B cell (primary cell): ENCODE data around the gene DOCK4. TPM values are rescaled to one million over a fixed set of nuclear protein-coding genes. Genes with fewer than 3 reads are reported as not detected.

ENCODE experiments used
- ATAC-seq: fragments of 200-7000 bp; cut with Tn5 transposase; one replicate; pipeline ENCODE4 v1.10.0; 2021; ENCODE audit warnings: low read depth, mild to moderate bottlenecking, moderate number of reproducible peaks, moderate library complexity
- CTCF ChIA-PET: fragments of 350-600 bp; sonication (Branson Sonifier 250); formaldehyde crosslinking; loops from one replicate; lab custom pipeline; 2021; ENCODE audit warnings: antibody characterized with exemption, inconsistent platforms; lab: Charles Lee
- POLR2A ChIA-PET: fragments of 350-600 bp; sonication (Branson Sonifier 250); formaldehyde crosslinking; loops from one replicate; lab custom pipeline; 2021; ENCODE audit warnings: antibody characterized with exemption; lab: Charles Lee
- DNase-seq: peaks from one replicate; pipeline ENCODE4 v3.0.0; 2013
- H2AFZ ChIP-seq: 2 replicates; pipeline ENCODE4 v1.6.1; 2012; ENCODE audit warnings: mild to moderate bottlenecking, low read depth, low read length; ENCODE audit not compliant: insufficient read depth, poor library complexity, severe bottlenecking
- H3K27ac ChIP-seq, 2 donors: 1 replicate in 1 of 2; 2 replicates in 1 of 2; pipeline ENCODE4 v1.5.1; 2012 to 2013; ENCODE audit warnings: low read length in 2 of 2, mild to moderate bottlenecking in 2 of 2, moderate library complexity in 1 of 2
- H3K27me3 ChIP-seq, 4 experiments: fragments of 200-600 bp in 1 of 4; sonication (generic) in 1 of 4; replicated peaks in 1 of 4; 1 replicate in 2 of 4; 2 replicates in 2 of 4; pipeline versions ENCODE4 v1.6.1 to v1.7.0; 2013 to 2016; ENCODE audit warnings: low read length in 3 of 4, mild to moderate bottlenecking in 2 of 4, mixed read lengths in 1 of 4, moderate library complexity in 1 of 4; ENCODE audit not compliant: insufficient read depth in 4 of 4, control insufficient read depth in 3 of 4; ENCODE audit errors: control extremely low read depth in 1 of 4
- H3K36me3 ChIP-seq, 2 experiments: replicated peaks in 1 of 2; 1 replicate in 1 of 2; 2 replicates in 1 of 2; pipeline versions ENCODE4 v1.6.1 to v1.7.1; 2013; ENCODE audit warnings: low read length in 1 of 2; ENCODE audit not compliant: insufficient read depth in 2 of 2, control insufficient read depth in 1 of 2; ENCODE audit errors: control extremely low read depth in 1 of 2, extremely low read depth in 1 of 2
- H3K4me1 ChIP-seq, 2 donors: fragments of 200-600 bp in 1 of 2; sonication (generic) in 1 of 2; 1 replicate in 1 of 2; 2 replicates in 1 of 2; pipeline versions ENCODE4 v1.5.1 to v1.6.1; 2013 to 2017; ENCODE audit warnings: low read length in 2 of 2; ENCODE audit not compliant: control insufficient read depth in 2 of 2, insufficient read depth in 2 of 2
- H3K4me2 ChIP-seq: replicated peaks from 2 replicates; pipeline ENCODE3; 2012; ENCODE audit warnings: mild to moderate bottlenecking, low read depth, low read length; ENCODE audit not compliant: poor library complexity, severe bottlenecking
- H3K4me3 ChIP-seq, 5 experiments: fragments of 200-600 bp in 1 of 5; sonication (generic) in 1 of 5; 1 replicate in 3 of 5; 2 replicates in 2 of 5; pipeline versions ENCODE4 v1.5.1 to v1.7.0; 2011 to 2016; ENCODE audit warnings: low read length in 4 of 5, mild to moderate bottlenecking in 4 of 5, low read depth in 2 of 5, control low read depth in 1 of 5, moderate library complexity in 1 of 5; ENCODE audit not compliant: insufficient read depth in 1 of 5; ENCODE audit errors: control extremely low read depth in 1 of 5, extremely low read depth in 1 of 5
- H3K79me2 ChIP-seq: fragments of 200-600 bp; sonication (generic); one replicate; pipeline ENCODE4 v1.6.0; 2016; ENCODE audit warnings: low read length; ENCODE audit not compliant: control insufficient read depth, insufficient read depth
- H3K9ac ChIP-seq: fragments of 200-600 bp; sonication (generic); 2 replicates; pipeline ENCODE4 v1.6.1; 2017; ENCODE audit warnings: mild to moderate bottlenecking, low read length, moderate library complexity
- H3K9me3 ChIP-seq, 3 donors: one replicate each; pipeline versions ENCODE4 v1.6.1 to v1.7.1; 2013; ENCODE audit warnings: low read length in 2 of 3; ENCODE audit not compliant: control insufficient read depth in 2 of 3, insufficient read depth in 1 of 3; ENCODE audit errors: control extremely low read depth in 1 of 3
- H4K20me1 ChIP-seq: 2 replicates; pipeline ENCODE4 v1.6.0; 2012; ENCODE audit warnings: mild to moderate bottlenecking, low read length; ENCODE audit not compliant: insufficient read depth, control insufficient read depth, poor library complexity, severe bottlenecking
- H3K27ac Mint-ChIP-seq: one replicate; pipeline ENCODE4 v1.8.0; 2021; ENCODE audit warnings: mixed read lengths
- H3K27me3 Mint-ChIP-seq: one replicate; pipeline ENCODE4 v1.8.0; 2021; ENCODE audit warnings: mixed read lengths
- H3K4me1 Mint-ChIP-seq: one replicate; pipeline ENCODE4 v1.8.0; 2021; ENCODE audit warnings: mixed read lengths
- H3K4me3 Mint-ChIP-seq: one replicate; pipeline ENCODE4 v1.8.0; 2021; ENCODE audit warnings: mixed read lengths
- H3K9me3 Mint-ChIP-seq: one replicate; pipeline ENCODE4 v1.8.0; 2022; ENCODE audit warnings: mixed read lengths; ENCODE audit not compliant: insufficient read depth
- CTCF ChIP-seq: fragments of 200-600 bp; IDR thresholded peaks from one replicate; pipeline ENCODE4 v1.8.0; 2022; ENCODE audit warnings: antibody characterized with exemption, mild to moderate bottlenecking
- EZH2 ChIP-seq: IDR thresholded peaks from 2 replicates; pipeline ENCODE4 v1.6.1; 2012; ENCODE audit warnings: borderline replicate concordance, low read depth, mild to moderate bottlenecking, moderate library complexity, low read length; ENCODE audit not compliant: insufficient read depth, poor library complexity, severe bottlenecking
- WGBS: methylation state at CpG from one replicate; pipeline ENCODE4 v1.1.5; 2013; ENCODE audit warnings: missing lambda C conversion rate; ENCODE audit not compliant: insufficient coverage; 5-methylcytosine and 5-hydroxymethylcytosine counted together
- intact Hi-C: fragments of 100-400 bp; cut with micrococcal nuclease; formaldehyde crosslinking; loops from one replicate; pipeline ENCODE4 v1.10.0; 2022
- polyA plus RNA-seq: library from polyadenylated mRNA; depleted of rRNA; stranded (reverse); fragments of >200 nt; gene quantifications from 2 replicates; pipeline ENCODE4 v1.2.3, GENCODE V29; 2012
- total RNA-seq, 2 donors: library from RNA; stranded (reverse); fragments of 120-200 nt in 1 of 2; gene quantifications; 1 replicate in 1 of 2; 2 replicates in 1 of 2; pipeline versions ENCODE4 v1.2.3 to v1.2.4, GENCODE V29; 2013 to 2022

DOCK4 gene
- total and polyA plus RNA-seq, 2 donors (not counting 1 experiment from before 2014, with no cell fraction given), result 0.03 to 4.1 TPM

- Histone ChIP-seq H3K9ac (no peak overlapping the region), H4K20me1 (no peaks in the 10 kb centered on the region), H3K36me3 (no peaks in the 10 kb centered on the region), H3K4me2 (no peak overlapping the region), H3K4me3 (no peak overlapping the region), H3K27me3 (no peaks in the 10 kb centered on the region), H2AFZ (no peak overlapping the region), H3K79me2 (no peaks in the 10 kb centered on the region), H3K4me1 (peaks cover 2 to 4% of the 10 kb centered on the region in 2 donors), H3K27ac (no peak overlapping the region), H3K9me3 (no peaks in the 10 kb centered on the region)
- no peaks in the 10 kb centered on the region for H3K27me3 Mint-ChIP-seq
- H3K9me3 Mint-ChIP-seq, result no peaks in the 10 kb centered on the region
- intact Hi-C loops, result no loop called here
- DNase-seq (no peak), ATAC-seq (no peak)
- peaks cover 6% of the 10 kb centered on the region for H3K4me1 Mint-ChIP-seq
- 79% methylated on average over 4 of the region's 4 CpGs for WGBS
- no peak overlapping the region for H3K4me3 Mint-ChIP-seq
- ChIA-PET POLR2A (no interaction called here), CTCF (interaction anchor here (1.1 kb wide), 1 partner anchor 233 kb away, joined by 3 read pairs; no protein-coding TSS in a partner anchor)
- TF ChIP-seq EZH2 (no peak), CTCF (no peak)
- no peak overlapping the region for H3K27ac Mint-ChIP-seq
Observed at GRCh38 chr7:112089551-112089950, 116.6 kb downstream of the DOCK4 start.

- Histone ChIP-seq H3K9me3 (no peaks in the 10 kb centered on the region), H3K4me1 (peaks cover 11 to 14% of the 10 kb centered on the region in 2 donors), H3K4me3 (no peak overlapping the region), H4K20me1 (no peaks in the 10 kb centered on the region), H3K27ac (no peak overlapping the region), H3K9ac (no peak overlapping the region), H3K27me3 (no peaks in the 10 kb centered on the region), H3K79me2 (no peaks in the 10 kb centered on the region), H3K4me2 (no peak overlapping the region), H3K36me3 (no peaks in the 10 kb centered on the region), H2AFZ (no peak overlapping the region)
- WGBS, result 100% methylated on average over 1 of the region's 4 CpGs
- no peaks in the 10 kb centered on the region for H3K9me3 Mint-ChIP-seq
- no peak overlapping the region for H3K27ac Mint-ChIP-seq
- DNase-seq, result no peak
- no peaks in the 10 kb centered on the region for H3K27me3 Mint-ChIP-seq
- POLR2A ChIA-PET, result no interaction called here
- intact Hi-C loops, result no loop called here
- CTCF ChIA-PET, result no interaction called here
- TF ChIP-seq EZH2 (no peak), CTCF (no peak)
- no peak overlapping the region for H3K4me3 Mint-ChIP-seq
- H3K4me1 Mint-ChIP-seq, result peaks cover 16% of the 10 kb centered on the region
- ATAC-seq, result no peak
Observed at GRCh38 chr7:112088484-112089016, 117.6 kb downstream of the DOCK4 start.
